ENCODE measurements around the gene FADS3. TPM values are rescaled to one million over a fixed set of nuclear protein-coding genes. Genes with fewer than 3 reads are reported as not detected.

Gene FADS3
- total and polyA plus RNA-seq, 2 donors (not counting 3 experiments of a cell fraction or from before 2014, with no cell fraction given): 216 to 346 TPM

GRCh38 chr11:61902313-61902712 is 11.0 kb upstream of the FADS3 start:
- Histone ChIP-seq H3K9me1 (replicated peaks; ENCODE audit: control insufficient read depth, extremely low read depth, insufficient read depth, low read length) (no peaks in the 10 kb centered on the region), H3K79me2 (ENCODE audit: control insufficient read depth, insufficient read depth, low read length) (no peaks in the 10 kb centered on the region), H3K4me3 (replicated peaks in 1 of 3; ENCODE audit: insufficient read depth in 1 of 3, low read depth in 1 of 3, low read length in 3 of 3) (no peak overlapping the region), H3K36me3 (ENCODE audit: control insufficient read depth in 2 of 2, extremely low read depth in 1 of 2, insufficient read depth in 2 of 2, low read length in 2 of 2) (no peaks in the 10 kb centered on the region), H3K27ac (ENCODE audit: insufficient read depth, low read depth, low read length) (no peak overlapping the region), H3K9me3 (replicated peaks; ENCODE audit: control insufficient read depth, insufficient read depth, low read length) (no peaks in the 10 kb centered on the region), H3K4me2 (ENCODE audit: insufficient read depth, low read length) (no peak overlapping the region), H3K9ac (replicated peaks; ENCODE audit: extremely low read depth, insufficient read depth, low read length) (no peak overlapping the region), H3K27me3 (ENCODE audit: control insufficient read depth in 2 of 2, insufficient read depth in 2 of 2, low read length in 2 of 2) (no peaks in the 10 kb centered on the region), H3K4me1 (ENCODE audit: control insufficient read depth, extremely low read depth, insufficient read depth, low read length) (no peaks in the 10 kb centered on the region), H4K20me1 (replicated peaks; ENCODE audit: control insufficient read depth, extremely low read depth, insufficient read depth, low read length) (no peaks in the 10 kb centered on the region), H2AFZ (ENCODE audit: low read depth, low read length) (no peak overlapping the region)
- CTCF ChIA-PET: interaction anchor here (1.2 to 16.0 kb wide), 7 partner anchors 12 to 206 kb away, joined by 3 to 416 read pairs (median 127); no protein-coding TSS in a partner anchor
- no peak for TF ChIP-seq GATA2 (IDR thresholded peaks at IDR 0.05; ENCODE audit: insufficient read depth, insufficient read length, low read depth, low read length)
- TF ChIP-seq JUN (IDR thresholded peaks at IDR 0.05; ENCODE audit: borderline replicate concordance, insufficient read depth, insufficient read length, low read depth): no peak
- no peak for TF ChIP-seq MYC (IDR thresholded peaks at IDR 0.05; ENCODE audit: low read depth, low read length)
- no peak for TF ChIP-seq FOS (IDR thresholded peaks at IDR 0.05; ENCODE audit: borderline replicate concordance, insufficient read depth, low read length)
- TF ChIP-seq EZH2 (IDR thresholded peaks at IDR 0.05; ENCODE audit: borderline replicate concordance, low read depth, low read length, severe bottlenecking): no peak
- TF ChIP-seq POLR2A (IDR thresholded peaks at IDR 0.05; ENCODE audit: low read depth, low read length): no peak
- no peak for TF ChIP-seq CTCF (IDR thresholded peaks at IDR 0.05; ENCODE audit: extremely low read depth in 1 of 2, insufficient read depth in 1 of 2, low read depth in 1 of 2, low read length in 2 of 2)
- POLR2A ChIA-PET: no interaction called here
- dilution Hi-C loops (cut with MboI; ENCODE audit: extremely low pct_ligation_motif_present, low sequenced_read_pairs): no loop called here
- BruUV-seq (replicated peaks): no TSS peak
- intact Hi-C loops (cut with micrococcal nuclease): no loop called here
- no peak for DNase-seq (ENCODE audit: low read depth, low spot score)
- FAIRE-seq: no peak
